Measurements from ENCODE around the gene GALNT11.
"Not testable (repeated sequence)": the region's sequence is repeated elsewhere in the genome, so short reads cannot be mapped to it uniquely, and the experiment has no call there.

Gene GALNT11

GRCh38 chr7:152025077-152025936, at the start of gene GALNT11:
Gene GALNT11 (plus strand): TSS chr7:152025674. CDS start chr7:152094228, 68,554 bp downstream.
- DNase-seq, result peak; percentile 66

- no peak for DNase-seq
Observed at GRCh38 chr7:151978616-151979015, 46.9 kb upstream of the GALNT11 start.

- DNase-seq, result no peak
Observed at GRCh38 chr7:151981223-151981622, 44.3 kb upstream of the GALNT11 start.

- no peak for DNase-seq
Observed at GRCh38 chr7:151982806-151983205, 42.7 kb upstream of the GALNT11 start.

GRCh38 chr7:151984612-151985011, 40.9 kb upstream of the GALNT11 start:
- DNase-seq, result no peak

GRCh38 chr7:151987748-151988529, 37.5 kb upstream of the GALNT11 start:
- DNase-seq, result no peak

GRCh38 chr7:151992375-151992774, 33.1 kb upstream of the GALNT11 start:
- DNase-seq, result peak; percentile 38

- no peak for DNase-seq
Observed at GRCh38 chr7:151993977-151994676, 31.3 kb upstream of the GALNT11 start.

- DNase-seq, result no peak
Observed at GRCh38 chr7:151999424-152000090, 25.9 kb upstream of the GALNT11 start.

GRCh38 chr7:152000191-152000590, 25.3 kb upstream of the GALNT11 start:
- no peak for DNase-seq

GRCh38 chr7:152006336-152006735, 19.1 kb upstream of the GALNT11 start:
- DNase-seq, result no peak

GRCh38 chr7:152011860-152012259, 13.6 kb upstream of the GALNT11 start:
- DNase-seq, result no peak

GRCh38 chr7:152013230-152013629, 12.2 kb upstream of the GALNT11 start:
- no peak for DNase-seq

- no peak for DNase-seq
Observed at GRCh38 chr7:152013974-152014373, 11.5 kb upstream of the GALNT11 start.

- no peak for DNase-seq
Observed at GRCh38 chr7:152014722-152015121, 10.8 kb upstream of the GALNT11 start.

GRCh38 chr7:152015600-152015999, 9.9 kb upstream of the GALNT11 start:
- DNase-seq, result no peak

GRCh38 chr7:152016947-152017346, 8.5 kb upstream of the GALNT11 start:
- no peak for DNase-seq

- not testable (repeated sequence) for DNase-seq
Observed at GRCh38 chr7:152017683-152018082, 7.8 kb upstream of the GALNT11 start.

- DNase-seq, result not testable (repeated sequence)
Observed at GRCh38 chr7:152021740-152022139, 3.7 kb upstream of the GALNT11 start.

GRCh38 chr7:152025937-152026890, 740 bp downstream of the GALNT11 start:
- DNase-seq, result no peak
